DOHH2 (cell line): ENCODE results near the gene NKX2-4.

Experiments
- H3F3A ChIP-seq: fragments of 200-600 bp; sonication (generic), shearing (Covaris generic); 2 replicates; pipeline ENCODE4 v1.6.0; 2016; ENCODE audit warnings: antibody characterized with exemption, mild to moderate bottlenecking; ENCODE audit not compliant: control insufficient read depth, insufficient read depth
- H3K27ac ChIP-seq: fragments of 200-600 bp; sonication (generic); 2 replicates; pipeline ENCODE4 v1.5.1; 2014; ENCODE audit warnings: low read depth, mild to moderate bottlenecking, low read length, moderate library complexity
- H3K27me3 ChIP-seq: fragments of 200-600 bp; sonication (generic); 2 replicates; pipeline ENCODE4 v1.6.1; 2014; ENCODE audit warnings: mild to moderate bottlenecking, low read length, mixed read lengths; ENCODE audit not compliant: control insufficient read depth
- H3K36me3 ChIP-seq: fragments of 200-600 bp; sonication (generic); 2 replicates; pipeline ENCODE4 v1.6.1; 2014; ENCODE audit warnings: mild to moderate bottlenecking, low read length, moderate library complexity, mixed read lengths; ENCODE audit not compliant: control insufficient read depth
- H3K4me1 ChIP-seq: fragments of 200-600 bp; sonication (generic); 2 replicates; pipeline ENCODE4 v1.6.1; 2014; ENCODE audit warnings: mild to moderate bottlenecking, low read length, mixed read lengths; ENCODE audit not compliant: control insufficient read depth
- H3K4me2 ChIP-seq: fragments of 200-600 bp; sonication (generic); 2 replicates; pipeline ENCODE4 v1.6.0; 2014; ENCODE audit warnings: mild to moderate bottlenecking, low read length, moderate library complexity
- H3K4me3 ChIP-seq: fragments of 200-600 bp; sonication (generic); 2 replicates; pipeline ENCODE4 v1.5.1; 2014; ENCODE audit warnings: mild to moderate bottlenecking, low read length, mixed read lengths
- H3K79me2 ChIP-seq: fragments of 200-600 bp; sonication (generic); 2 replicates; pipeline ENCODE4 v1.6.1; 2014; ENCODE audit warnings: mild to moderate bottlenecking, low read length, mixed read lengths; ENCODE audit not compliant: control insufficient read depth
- H3K9me2 ChIP-seq: fragments of 200-600 bp; sonication (generic); replicated peaks from 2 replicates; pipeline ENCODE4 v1.6.1; 2014; ENCODE audit warnings: mild to moderate bottlenecking, low read length, mixed read lengths; ENCODE audit not compliant: control insufficient read depth
- H3K9me3 ChIP-seq: fragments of 200-600 bp; sonication (generic); 2 replicates; pipeline ENCODE4 v1.6.1; 2014; ENCODE audit warnings: antibody characterized with exemption, low read length, mixed read lengths; ENCODE audit not compliant: control insufficient read depth, insufficient read depth
- H4K20me1 ChIP-seq: fragments of 200-600 bp; sonication (generic); 2 replicates; pipeline ENCODE4 v1.6.0; 2014; ENCODE audit warnings: low read depth, mild to moderate bottlenecking, antibody characterized with exemption, low read length, moderate library complexity; ENCODE audit not compliant: control insufficient read depth, insufficient read depth
- EZH2phosphoT487 ChIP-seq: fragments of 200-600 bp; sonication (generic); IDR thresholded peaks from 2 replicates; pipeline ENCODE4 v1.6.1; 2017; ENCODE audit warnings: borderline replicate concordance, mild to moderate bottlenecking, antibody characterized with exemption, low read length, moderate library complexity, mixed read lengths
- TF ChIP-seq, protein P1 (sequence below): fragments of 200-600 bp; sonication (generic); IDR thresholded peaks from one replicate; pipeline ENCODE4 v1.5.1; 2014; ENCODE audit warnings: antibody characterized with exemption, mild to moderate bottlenecking, low read depth, low read length; ENCODE audit not compliant: poor library complexity, severe bottlenecking

NKX2-4 gene

DNA sequence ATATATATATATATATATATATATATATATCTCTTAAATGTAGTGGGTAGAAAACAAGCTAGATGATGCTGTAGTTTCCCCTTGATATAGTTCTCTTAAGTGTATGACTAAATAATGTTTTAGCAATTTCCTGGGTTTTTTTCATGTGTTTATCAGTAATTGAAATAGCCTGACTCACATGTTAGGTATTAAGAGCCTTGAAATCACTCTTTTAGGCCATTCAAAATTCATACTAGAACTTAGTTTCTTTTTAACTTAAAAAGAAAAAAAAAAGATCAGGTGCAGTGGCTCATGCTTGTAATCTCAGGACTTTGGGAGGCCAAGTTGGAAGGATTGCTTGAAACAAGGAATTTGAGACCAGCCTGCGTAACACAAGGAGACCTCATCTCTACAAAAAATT lies 44.1 kb downstream of the NKX2-4 start:
- Histone ChIP-seq H3K4me2 (no peak overlapping the region), H3F3A (no peaks in the 10 kb centered on the region; the same call in 1 of the 2 replicates), H3K9me3 (no peaks in the 10 kb centered on the region), H3K36me3 (peaks cover 59% of the 10 kb centered on the region), H4K20me1 (no peaks in the 10 kb centered on the region), H3K4me3 (no peak overlapping the region), H3K27ac (no peak overlapping the region), H3K9me2 (no peaks in the 10 kb centered on the region), H3K27me3 (no peaks in the 10 kb centered on the region), H3K79me2 (no peaks in the 10 kb centered on the region), H3K4me1 (no peaks in the 10 kb centered on the region)
- TF ChIP-seq, protein P1, sequence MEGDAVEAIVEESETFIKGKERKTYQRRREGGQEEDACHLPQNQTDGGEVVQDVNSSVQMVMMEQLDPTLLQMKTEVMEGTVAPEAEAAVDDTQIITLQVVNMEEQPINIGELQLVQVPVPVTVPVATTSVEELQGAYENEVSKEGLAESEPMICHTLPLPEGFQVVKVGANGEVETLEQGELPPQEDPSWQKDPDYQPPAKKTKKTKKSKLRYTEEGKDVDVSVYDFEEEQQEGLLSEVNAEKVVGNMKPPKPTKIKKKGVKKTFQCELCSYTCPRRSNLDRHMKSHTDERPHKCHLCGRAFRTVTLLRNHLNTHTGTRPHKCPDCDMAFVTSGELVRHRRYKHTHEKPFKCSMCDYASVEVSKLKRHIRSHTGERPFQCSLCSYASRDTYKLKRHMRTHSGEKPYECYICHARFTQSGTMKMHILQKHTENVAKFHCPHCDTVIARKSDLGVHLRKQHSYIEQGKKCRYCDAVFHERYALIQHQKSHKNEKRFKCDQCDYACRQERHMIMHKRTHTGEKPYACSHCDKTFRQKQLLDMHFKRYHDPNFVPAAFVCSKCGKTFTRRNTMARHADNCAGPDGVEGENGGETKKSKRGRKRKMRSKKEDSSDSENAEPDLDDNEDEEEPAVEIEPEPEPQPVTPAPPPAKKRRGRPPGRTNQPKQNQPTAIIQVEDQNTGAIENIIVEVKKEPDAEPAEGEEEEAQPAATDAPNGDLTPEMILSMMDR = no peak
- TF ChIP-seq EZH2phosphoT487 = no peak

DNA sequence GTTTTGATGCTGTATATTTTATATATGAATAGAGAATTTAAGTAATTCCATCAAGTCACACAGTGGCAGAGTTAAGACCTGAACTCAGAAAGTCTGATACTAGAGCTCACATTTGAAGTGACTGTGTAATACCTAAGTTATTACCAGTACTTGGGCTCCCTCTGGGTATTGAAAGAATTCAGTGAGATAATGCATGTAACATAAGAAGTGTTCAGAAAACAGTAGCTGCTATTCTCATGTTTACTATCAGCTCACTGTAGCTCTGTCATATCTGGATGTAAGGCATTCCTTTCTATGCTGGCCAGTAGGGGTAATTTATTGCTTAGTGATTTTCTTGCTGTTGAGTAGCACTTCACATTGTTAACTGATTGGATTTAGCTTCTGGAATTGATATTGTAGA lies 44.6 kb downstream of the NKX2-4 start:
- H3K27me3 ChIP-seq = no peaks in the 10 kb centered on the region
- H3K9me2 ChIP-seq = no peaks in the 10 kb centered on the region
- H4K20me1 ChIP-seq = no peaks in the 10 kb centered on the region
- H3K36me3 ChIP-seq = peaks cover 59% of the 10 kb centered on the region
- no peak overlapping the region for H3K27ac ChIP-seq
- TF ChIP-seq, protein P1 = no peak
- no peak for TF ChIP-seq EZH2phosphoT487
- H3F3A ChIP-seq = no peaks in the 10 kb centered on the region; the same call in 1 of the 2 replicates
- H3K9me3 ChIP-seq = no peaks in the 10 kb centered on the region
- no peak overlapping the region for H3K4me3 ChIP-seq
- H3K4me2 ChIP-seq = no peak overlapping the region
- H3K79me2 ChIP-seq = no peaks in the 10 kb centered on the region
- no peaks in the 10 kb centered on the region for H3K4me1 ChIP-seq
